Breast epithelium (tissue), 3 donors: ENCODE results near the gene TBL3.

Source experiments
- POLR2A ChIP-seq: fragments of 450-650 bp; IDR thresholded peaks from one replicate; pipeline ENCODE4 v1.6.1; 2016; ENCODE audit warnings: antibody characterized with exemption, mild to moderate bottlenecking, moderate library complexity
- POLR2AphosphoS5 ChIP-seq, 3 donors: sonication (generic); formaldehyde crosslinking; IDR thresholded peaks; one replicate each; pipeline ENCODE4 v1.6.1; 2017; ENCODE audit warnings: antibody characterized with exemption in 3 of 3
- TF ChIP-seq, protein P1 (sequence below), 3 donors: fragments of 450-650 bp; IDR thresholded peaks; one replicate each; pipeline ENCODE4 v1.5.1; 2016 to 2017; ENCODE audit warnings: antibody characterized with exemption in 3 of 3, mild to moderate bottlenecking in 3 of 3, moderate library complexity in 3 of 3

DNA sequence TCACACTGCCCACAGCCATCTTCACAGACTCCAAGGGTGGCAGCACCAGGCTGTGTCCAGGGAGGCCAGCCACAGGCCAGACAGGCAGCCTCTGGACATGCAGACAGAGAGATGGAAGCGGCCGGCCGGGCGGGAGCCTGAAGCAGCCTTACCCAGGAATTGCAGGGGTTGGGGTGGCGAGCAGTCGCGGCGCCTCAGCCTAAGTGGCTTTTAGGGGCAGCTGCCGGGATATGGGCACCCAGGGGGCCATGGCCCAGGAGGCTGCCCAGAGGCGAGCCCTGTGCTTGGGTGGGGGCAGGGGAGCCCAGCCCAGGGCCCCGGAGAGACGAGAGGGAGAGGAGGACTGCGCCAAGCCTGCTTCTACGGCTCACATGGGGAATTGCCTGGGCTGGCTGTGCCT is 53.4 kb downstream of the TBL3 start:
- TF ChIP-seq, protein P1, sequence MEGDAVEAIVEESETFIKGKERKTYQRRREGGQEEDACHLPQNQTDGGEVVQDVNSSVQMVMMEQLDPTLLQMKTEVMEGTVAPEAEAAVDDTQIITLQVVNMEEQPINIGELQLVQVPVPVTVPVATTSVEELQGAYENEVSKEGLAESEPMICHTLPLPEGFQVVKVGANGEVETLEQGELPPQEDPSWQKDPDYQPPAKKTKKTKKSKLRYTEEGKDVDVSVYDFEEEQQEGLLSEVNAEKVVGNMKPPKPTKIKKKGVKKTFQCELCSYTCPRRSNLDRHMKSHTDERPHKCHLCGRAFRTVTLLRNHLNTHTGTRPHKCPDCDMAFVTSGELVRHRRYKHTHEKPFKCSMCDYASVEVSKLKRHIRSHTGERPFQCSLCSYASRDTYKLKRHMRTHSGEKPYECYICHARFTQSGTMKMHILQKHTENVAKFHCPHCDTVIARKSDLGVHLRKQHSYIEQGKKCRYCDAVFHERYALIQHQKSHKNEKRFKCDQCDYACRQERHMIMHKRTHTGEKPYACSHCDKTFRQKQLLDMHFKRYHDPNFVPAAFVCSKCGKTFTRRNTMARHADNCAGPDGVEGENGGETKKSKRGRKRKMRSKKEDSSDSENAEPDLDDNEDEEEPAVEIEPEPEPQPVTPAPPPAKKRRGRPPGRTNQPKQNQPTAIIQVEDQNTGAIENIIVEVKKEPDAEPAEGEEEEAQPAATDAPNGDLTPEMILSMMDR (IDR thresholded peaks at IDR 0.05), result no peak
- TF ChIP-seq POLR2A, result no peak
- TF ChIP-seq POLR2AphosphoS5 (IDR thresholded peaks at IDR 0.05), result no peak
